Mononuclear cell (primary cell): ENCODE measurements around the gene CNN1. TPM values are rescaled to one million over a fixed set of nuclear protein-coding genes. Genes with fewer than 3 reads are reported as not detected.

ENCODE experiments used
- H3K27me3 ChIP-seq: 2 replicates; pipeline ENCODE4 v1.6.0; 2011; ENCODE audit warnings: low read length, control low read depth; ENCODE audit not compliant: insufficient read depth
- H3K4me1 ChIP-seq: 2 replicates; pipeline ENCODE4 v1.5.1; 2011; ENCODE audit warnings: mild to moderate bottlenecking, low read length, control low read depth; ENCODE audit not compliant: insufficient read depth
- H3K4me3 ChIP-seq: 2 replicates; pipeline ENCODE4 v1.5.1; 2011; ENCODE audit warnings: mild to moderate bottlenecking, low read length, moderate library complexity
- H3K9me3 ChIP-seq: 2 replicates; pipeline ENCODE4 v1.5.1; 2011; ENCODE audit warnings: low read depth, mild to moderate bottlenecking, control low read depth, low read length
- total RNA-seq: library from RNA; depleted of rRNA; stranded (reverse); fragments of >200 nt; gene quantifications from one replicate; pipeline ENCODE4 v1.2.3, GENCODE V29; 2012

Gene CNN1
- total RNA-seq, 1 donor = 0.52 TPM

GRCh38 chr19:11510444-11510843, 28.2 kb upstream of the CNN1 start:
- Histone ChIP-seq H3K4me3 (no peak overlapping the region), H3K4me1 (peaks cover 8% of the 10 kb centered on the region), H3K9me3 (no peaks in the 10 kb centered on the region), H3K27me3 (no peaks in the 10 kb centered on the region)

- no peaks in the 10 kb centered on the region for H3K27me3 ChIP-seq
- no peaks in the 10 kb centered on the region for H3K9me3 ChIP-seq
- no peak overlapping the region for H3K4me3 ChIP-seq
- H3K4me1 ChIP-seq = no peaks in the 10 kb centered on the region
These were observed 24.7 kb upstream of the CNN1 start for GRCh38 chr19:11513946-11514345.

GRCh38 chr19:11519138-11519537, 19.5 kb upstream of the CNN1 start:
- Histone ChIP-seq H3K9me3 (no peaks in the 10 kb centered on the region), H3K4me1 (no peaks in the 10 kb centered on the region), H3K4me3 (no peak overlapping the region), H3K27me3 (no peaks in the 10 kb centered on the region)

GRCh38 chr19:11528551-11529341, 9.9 kb upstream of the CNN1 start, which contains the start of gene ECSIT:
ECSIT (minus strand) TSS chr19:11529134; CDS start chr19:11519170, 9,964 bp downstream.
- Histone ChIP-seq H3K4me1 (peaks cover 19% of the 10 kb centered on the region), H3K9me3 (no peaks in the 10 kb centered on the region), H3K4me3 (peak within 1 kb of the TSS; percentile 67), H3K27me3 (no peaks in the 10 kb centered on the region)

- no peak overlapping the region for H3K4me3 ChIP-seq
- H3K27me3 ChIP-seq = no peaks in the 10 kb centered on the region
- peaks cover 24% of the 10 kb centered on the region for H3K4me1 ChIP-seq
- no peaks in the 10 kb centered on the region for H3K9me3 ChIP-seq
These were observed 8.2 kb upstream of the CNN1 start for GRCh38 chr19:11530432-11530831.

- Histone ChIP-seq H3K9me3 (no peaks in the 10 kb centered on the region), H3K27me3 (peaks cover 6% of the 10 kb centered on the region), H3K4me3 (no peak overlapping the region), H3K4me1 (peaks cover 19% of the 10 kb centered on the region)
These were observed 4.1 kb upstream of the CNN1 start for GRCh38 chr19:11534538-11534937.

GRCh38 chr19:11534948-11535347, 3.7 kb upstream of the CNN1 start:
- Histone ChIP-seq H3K4me1 (peaks cover 19% of the 10 kb centered on the region), H3K9me3 (no peaks in the 10 kb centered on the region), H3K4me3 (no peak overlapping the region), H3K27me3 (peaks cover 6% of the 10 kb centered on the region)

GRCh38 chr19:11535792-11536595, 2.7 kb upstream of the CNN1 start:
- Histone ChIP-seq H3K9me3 (no peaks in the 10 kb centered on the region), H3K27me3 (peaks cover 6% of the 10 kb centered on the region), H3K4me3 (peak overlapping the region; percentile 12), H3K4me1 (peaks cover 19% of the 10 kb centered on the region)

GRCh38 chr19:11539495-11540365, 1.1 kb downstream of the CNN1 start:
- Histone ChIP-seq H3K4me3 (no peak overlapping the region), H3K4me1 (peaks cover 15% of the 10 kb centered on the region), H3K9me3 (no peaks in the 10 kb centered on the region), H3K27me3 (peaks cover 6% of the 10 kb centered on the region)

- Histone ChIP-seq H3K4me1 (peaks cover 12% of the 10 kb centered on the region), H3K4me3 (no peak overlapping the region), H3K9me3 (no peaks in the 10 kb centered on the region), H3K27me3 (peaks cover 6% of the 10 kb centered on the region)
These were observed 2.0 kb downstream of the CNN1 start for GRCh38 chr19:11540645-11541044.

- peaks cover 6% of the 10 kb centered on the region for H3K27me3 ChIP-seq
- no peak overlapping the region for H3K4me3 ChIP-seq
- H3K4me1 ChIP-seq = peaks cover 6% of the 10 kb centered on the region
- H3K9me3 ChIP-seq = no peaks in the 10 kb centered on the region
These were observed 2.6 kb downstream of the CNN1 start for GRCh38 chr19:11541238-11541637.

- Histone ChIP-seq H3K9me3 (no peaks in the 10 kb centered on the region), H3K4me1 (no peaks in the 10 kb centered on the region), H3K4me3 (no peak overlapping the region), H3K27me3 (no peaks in the 10 kb centered on the region)
These were observed 9.5 kb downstream of the CNN1 start for GRCh38 chr19:11547929-11548700.

GRCh38 chr19:11549386-11549953, 10.8 kb downstream of the CNN1 start:
- H3K4me1 ChIP-seq = no peaks in the 10 kb centered on the region

GRCh38 chr19:11550265-11550664, 11.6 kb downstream of the CNN1 start:
- H3K27me3 ChIP-seq = no peaks in the 10 kb centered on the region
- no peaks in the 10 kb centered on the region for H3K9me3 ChIP-seq
- no peaks in the 10 kb centered on the region for H3K4me1 ChIP-seq
- H3K4me3 ChIP-seq = no peak overlapping the region

More at GRCh38 chr19:11549386-11549953, 10.8 kb downstream of the CNN1 start:
- Histone ChIP-seq H3K27me3 (no peaks in the 10 kb centered on the region), H3K9me3 (no peaks in the 10 kb centered on the region), H3K4me3 (no peak overlapping the region)
